AG20443 (cell line): ENCODE measurements around the gene SLA2.

ENCODE experiments used
- DNase-seq: peaks from one replicate; pipeline ENCODE4 v3.0.0; 2012; ENCODE audit warnings: low spot score, mixed read lengths

Gene SLA2

GRCh38 chr20:36607586-36608387 lies 38.2 kb downstream of the SLA2 start:
- DNase-seq: no peak

DNA sequence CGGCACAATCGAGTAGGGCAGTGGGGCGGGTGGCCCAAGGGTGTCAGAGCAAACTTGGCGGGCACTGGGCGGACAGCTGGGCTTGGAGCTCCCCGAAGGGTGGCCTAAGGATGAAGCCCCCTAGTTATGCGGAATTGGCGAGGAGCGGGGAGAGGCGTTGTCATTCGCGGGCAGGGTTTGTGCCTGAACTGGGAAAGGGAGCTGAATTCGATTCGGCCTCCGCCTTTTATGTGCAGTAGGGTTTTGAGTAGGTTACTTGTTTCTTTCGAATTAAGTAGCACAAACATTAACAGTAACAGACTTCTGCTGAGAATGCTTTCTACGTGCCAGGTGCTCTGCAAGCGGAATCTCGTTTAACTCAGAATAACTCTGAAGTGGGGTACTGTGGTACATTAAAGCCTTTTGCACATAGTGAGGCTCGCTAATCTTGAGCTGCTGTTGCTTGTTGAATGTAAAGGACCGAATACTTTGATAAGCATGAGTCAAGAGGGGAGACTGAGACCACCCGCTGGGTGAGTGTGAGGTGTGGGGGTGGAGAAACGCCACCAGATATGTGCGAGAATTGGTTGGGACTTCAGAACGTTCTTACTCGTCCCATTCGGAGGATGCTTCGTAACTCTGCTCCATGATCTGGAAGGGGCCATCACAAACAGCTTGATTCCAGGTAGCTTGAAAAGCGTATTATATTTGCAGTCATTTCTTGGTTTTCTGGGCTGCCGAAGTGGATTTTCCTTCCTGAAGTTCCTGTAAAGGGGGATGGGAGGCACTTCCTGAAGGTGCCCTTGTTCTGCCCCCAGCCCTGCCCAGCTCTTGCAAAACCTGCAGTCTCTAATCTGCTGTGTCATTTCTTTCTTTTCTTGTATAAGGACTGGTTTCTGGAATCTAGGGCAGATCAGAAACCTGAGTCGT lies 39.6 kb downstream of the SLA2 start:
- no peak for DNase-seq

- peak; percentile 98 for DNase-seq
Measured at GRCh38 chr20:36605399-36606157, 40.4 kb downstream of the SLA2 start, which contains the start of gene RAB5IF. RAB5IF (plus strand) TSS chr20:36605779; CDS start chr20:36605952, 173 bp downstream.

- DNase-seq: no peak
Measured at GRCh38 chr20:36604952-36605398, 41.0 kb downstream of the SLA2 start.

DNA sequence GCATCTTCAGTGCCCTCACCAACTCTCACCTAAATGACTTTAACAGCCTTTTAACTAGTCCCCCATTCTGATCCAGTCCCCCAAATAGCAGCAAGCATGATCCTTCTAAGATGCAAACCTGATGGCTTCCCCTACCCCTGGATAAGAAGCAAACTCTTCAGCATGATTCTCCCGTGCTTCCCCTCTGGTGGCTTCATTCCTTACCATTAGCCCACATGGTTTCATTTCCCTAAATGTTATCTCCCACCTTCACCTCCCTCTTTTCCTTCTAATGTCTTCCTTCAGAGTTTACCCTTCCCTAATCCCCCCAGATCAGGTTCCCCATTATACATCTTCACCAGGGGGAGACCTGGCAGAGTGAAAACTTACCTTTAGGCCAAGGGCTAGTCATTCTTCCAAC lies 44.5 kb downstream of the SLA2 start:
- DNase-seq: no peak

GRCh38 chr20:36599912-36600345 lies 46.1 kb downstream of the SLA2 start:
- no peak for DNase-seq

GRCh38 chr20:36593347-36593929 lies 52.6 kb downstream of the SLA2 start:
- DNase-seq: no peak

- peak; percentile 56 for DNase-seq
Measured at GRCh38 chr20:36591854-36592641, 53.9 kb downstream of the SLA2 start.

DNA sequence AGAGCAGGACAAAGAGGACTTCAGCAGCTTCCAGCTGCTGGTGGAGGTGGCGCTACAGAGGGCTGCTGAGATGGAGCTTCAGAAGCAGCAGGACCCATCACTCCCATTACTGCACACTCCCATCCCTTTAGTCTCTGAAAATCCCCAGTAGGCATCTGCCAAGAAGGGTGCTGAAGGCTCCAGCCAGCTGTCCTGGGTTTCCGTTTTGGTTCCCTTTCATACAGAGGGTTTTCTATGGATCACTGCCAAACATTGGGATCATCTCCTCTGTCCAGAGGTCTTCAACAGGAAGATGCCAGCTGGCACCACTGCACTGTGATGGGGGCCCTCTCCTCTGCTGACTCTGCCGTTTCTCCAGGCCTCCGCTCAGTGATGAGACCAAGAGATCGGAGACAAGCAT lies 54.7 kb downstream of the SLA2 start:
- no peak for DNase-seq

- no peak for DNase-seq
Measured at GRCh38 chr20:36587388-36588070, 58.5 kb downstream of the SLA2 start.

GRCh38 chr20:36585410-36586125 lies 60.4 kb downstream of the SLA2 start:
- DNase-seq: peak; percentile 59

DNA sequence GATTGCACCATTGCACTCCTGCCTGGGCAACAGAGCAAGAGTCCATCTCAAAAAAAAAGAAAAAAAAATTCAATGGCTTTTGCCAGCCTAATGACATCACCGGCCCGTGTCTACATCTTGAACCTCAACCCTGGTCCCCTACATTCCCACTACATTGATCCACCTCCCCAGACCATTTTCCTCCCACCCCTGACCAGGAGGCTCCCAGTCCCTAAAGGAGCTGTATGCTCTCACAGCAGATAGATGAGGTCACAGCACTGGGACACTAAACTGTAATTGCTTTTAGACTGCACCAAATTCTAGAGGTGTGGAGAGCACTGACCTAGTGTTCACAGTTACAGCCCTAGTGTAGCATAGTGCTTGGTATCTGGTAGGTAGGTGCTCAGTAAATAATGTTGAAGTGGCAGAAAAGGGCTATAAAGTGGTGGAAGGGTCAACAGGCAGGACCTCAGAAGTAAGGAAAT lies 61.9 kb downstream of the SLA2 start:
- no peak for DNase-seq

DNA sequence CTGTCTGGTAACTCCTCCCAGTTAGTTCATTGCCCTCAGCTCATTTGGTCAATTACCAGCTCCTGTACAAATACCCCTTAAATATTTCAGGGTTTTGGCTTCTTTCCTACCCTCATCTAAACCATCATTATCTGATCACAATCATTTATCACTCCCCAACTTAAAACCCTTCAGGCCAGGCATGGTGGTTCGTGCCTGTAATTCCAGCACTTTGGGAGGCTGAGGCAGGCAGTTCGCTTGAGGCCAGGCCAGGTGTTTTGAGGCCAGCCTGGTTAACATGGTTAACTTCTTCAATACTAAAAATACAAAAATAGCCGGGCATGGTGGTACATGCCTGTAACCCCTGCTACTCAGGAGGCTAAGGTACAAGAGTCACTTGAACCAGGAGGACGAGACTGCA lies 63.2 kb downstream of the SLA2 start:
- DNase-seq: no peak

DNA sequence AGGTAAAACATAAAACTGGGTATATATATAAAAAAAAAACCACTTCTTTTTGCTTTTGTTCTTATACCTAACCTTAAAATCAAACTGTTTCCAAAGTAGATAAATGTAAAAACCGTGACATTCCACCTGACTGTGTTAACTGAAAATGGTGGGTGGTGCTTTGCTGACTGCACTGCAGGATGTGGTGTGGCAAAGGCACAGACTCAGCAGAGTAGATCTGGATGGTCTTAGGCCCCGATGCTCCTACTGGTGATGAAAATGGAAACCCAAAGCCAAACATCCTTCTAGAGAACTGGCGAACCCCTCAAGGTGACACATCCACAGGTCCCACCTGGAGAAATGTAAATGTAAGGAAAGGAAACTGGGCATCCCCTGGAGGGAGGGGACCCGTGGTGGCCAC lies 63.7 kb downstream of the SLA2 start:
- no peak for DNase-seq

GRCh38 chr20:36579996-36580545 lies 65.9 kb downstream of the SLA2 start:
- no peak for DNase-seq

GRCh38 chr20:36578356-36579041 lies 67.5 kb downstream of the SLA2 start:
- DNase-seq: no peak

- DNase-seq: no peak
Measured at GRCh38 chr20:36576081-36576445, 69.9 kb downstream of the SLA2 start.

DNA sequence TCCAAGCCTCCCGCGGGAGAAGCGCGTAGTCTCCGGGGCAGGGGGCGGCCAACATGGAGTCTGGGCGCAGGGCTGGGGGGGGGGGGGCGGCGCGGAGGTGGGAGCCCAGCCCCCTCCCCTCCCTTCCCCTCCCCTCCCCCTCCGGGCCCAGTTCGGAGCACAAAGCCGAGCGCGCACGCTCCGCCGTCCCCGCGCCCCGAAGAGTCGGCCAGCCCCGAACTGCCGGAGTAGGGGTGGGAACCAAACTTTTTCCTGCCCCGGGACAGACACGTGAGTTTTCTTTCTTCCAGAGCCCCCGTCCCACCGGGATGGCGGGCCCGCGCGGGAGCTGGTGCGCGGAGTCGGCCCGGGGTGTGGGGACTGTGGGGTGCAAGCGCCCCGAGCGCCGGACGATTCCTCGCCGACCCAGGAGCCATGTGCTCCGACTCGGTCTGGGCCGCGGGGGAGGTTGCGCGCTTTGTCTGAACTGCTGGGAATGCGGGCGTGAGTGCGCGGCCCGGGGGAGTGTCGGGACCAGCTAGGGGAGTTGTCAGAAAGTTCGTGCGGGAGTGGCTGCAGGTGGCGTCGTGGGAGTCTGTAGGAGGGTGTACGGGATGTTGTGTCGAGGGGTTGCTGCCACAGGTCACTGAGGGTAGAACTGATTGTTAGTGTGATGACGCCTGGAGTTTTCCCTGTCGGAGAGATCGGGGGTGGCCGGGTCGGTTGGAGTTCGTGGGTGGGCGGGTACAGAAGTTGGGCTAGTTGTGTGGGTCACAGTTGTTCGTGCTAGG lies 71.4 kb downstream of the SLA2 start:
- peak; percentile 61 for DNase-seq
